SU-DHL-6 (cell line): ENCODE data around the gene CEACAM16.

Source experiments
- H2AFZ ChIP-seq: fragments of 200-600 bp; sonication (generic); 2 replicates; pipeline ENCODE4 v1.6.1; 2014; ENCODE audit warnings: low read depth, mild to moderate bottlenecking, moderate library complexity, mixed read lengths, antibody characterized with exemption, low read length; ENCODE audit not compliant: severe bottlenecking
- H3F3A ChIP-seq: fragments of 200-600 bp; shearing (Covaris generic); 2 replicates; pipeline ENCODE4 v1.6.0; 2016; ENCODE audit warnings: antibody characterized with exemption, mild to moderate bottlenecking; ENCODE audit not compliant: insufficient read depth
- H3K27ac ChIP-seq: fragments of 200-600 bp; sonication (generic); 2 replicates; pipeline ENCODE4 v1.5.1; 2016; ENCODE audit warnings: low read depth, mild to moderate bottlenecking, low read length, moderate library complexity, mixed read lengths
- H3K27me3 ChIP-seq: fragments of 200-600 bp; sonication (generic), shearing (Covaris generic); 2 replicates; pipeline ENCODE4 v1.6.0; 2014; ENCODE audit warnings: mild to moderate bottlenecking, low read length
- H3K36me3 ChIP-seq: fragments of 200-600 bp; sonication (generic); 2 replicates; pipeline ENCODE4 v1.6.1; 2014; ENCODE audit warnings: mild to moderate bottlenecking, low read length, mixed read lengths
- H3K4me2 ChIP-seq: fragments of 300-600, 200-600 bp; shearing (Covaris generic), sonication (generic); 2 replicates; pipeline ENCODE4 v1.6.0; 2014; ENCODE audit warnings: low read length, low read depth, mild to moderate bottlenecking; ENCODE audit not compliant: poor library complexity, severe bottlenecking
- H3K4me3 ChIP-seq: fragments of 200-600 bp; sonication (generic); 2 replicates; pipeline ENCODE4 v1.5.1; 2014; ENCODE audit warnings: antibody characterized with exemption, low read length, mild to moderate bottlenecking, mixed read lengths; ENCODE audit not compliant: insufficient read depth, poor library complexity, severe bottlenecking
- H3K79me2 ChIP-seq: fragments of 200-600 bp; sonication (generic); 2 replicates; pipeline ENCODE4 v1.6.1; 2014; ENCODE audit warnings: mild to moderate bottlenecking, low read length, moderate library complexity; ENCODE audit not compliant: insufficient read depth
- H3K9ac ChIP-seq: fragments of 200-600 bp; sonication (generic); 2 replicates; pipeline ENCODE4 v1.7.0; 2014; ENCODE audit warnings: mild to moderate bottlenecking, low read length
- H3K9me2 ChIP-seq: fragments of 200-600 bp; sonication (generic); replicated peaks from 2 replicates; pipeline ENCODE4 v1.6.1; 2014; ENCODE audit warnings: low read length; ENCODE audit not compliant: insufficient read depth
- H3K9me3 ChIP-seq: fragments of 200-600 bp; sonication (generic); 2 replicates; pipeline ENCODE4 v1.6.1; 2014; ENCODE audit warnings: low read length, mixed read lengths; ENCODE audit not compliant: insufficient read depth
- H4K20me1 ChIP-seq: fragments of 200-600 bp; sonication (generic); 2 replicates; pipeline ENCODE4 v1.6.1; 2014; ENCODE audit warnings: low read depth, mild to moderate bottlenecking, antibody characterized with exemption, low read length, moderate library complexity, mixed read lengths
- CTCF ChIP-seq: fragments of 200-600 bp; sonication (generic); IDR thresholded peaks from one replicate; pipeline ENCODE4 v1.5.1; 2017; ENCODE audit warnings: antibody characterized with exemption, mild to moderate bottlenecking, low read length, moderate library complexity; ENCODE audit not compliant: insufficient read depth, poor library complexity, severe bottlenecking
- EZH2phosphoT487 ChIP-seq: fragments of 200-600 bp; sonication (generic), shearing (Covaris generic); conservative IDR thresholded peaks from 2 replicates; pipeline ENCODE4 v1.6.1; 2018; ENCODE audit warnings: mild to moderate bottlenecking, antibody characterized with exemption, low read length, moderate library complexity, mixed read lengths

The CEACAM16 gene

GRCh38 chr19:44749292-44749691 is 50.3 kb downstream of the CEACAM16 start:
- H3K9me2 ChIP-seq, result no peaks in the 10 kb centered on the region
- H3K4me3 ChIP-seq, result peak overlapping the region; percentile 97
- no peaks in the 10 kb centered on the region for H3K27me3 ChIP-seq
- H3K9ac ChIP-seq, result peak overlapping the region; percentile 97
- no peak overlapping the region for H2AFZ ChIP-seq
- H3K9me3 ChIP-seq, result no peaks in the 10 kb centered on the region
- no peaks in the 10 kb centered on the region for H3K36me3 ChIP-seq
- peak overlapping the region; percentile 85 for H3K4me2 ChIP-seq
- peaks cover 47% of the 10 kb centered on the region for H3F3A ChIP-seq
- H4K20me1 ChIP-seq, result no peaks in the 10 kb centered on the region
- TF ChIP-seq CTCF (no peak), EZH2phosphoT487 (no peak)
- H3K79me2 ChIP-seq, result peaks cover 32% of the 10 kb centered on the region
- peak overlapping the region; percentile 99 for H3K27ac ChIP-seq

- no peaks in the 10 kb centered on the region for H3K9me3 ChIP-seq
- peaks cover 49% of the 10 kb centered on the region for H3F3A ChIP-seq
- H3K4me2 ChIP-seq, result peak overlapping the region; percentile 85
- H3K9ac ChIP-seq, result peak overlapping the region; percentile 97
- H3K27me3 ChIP-seq, result no peaks in the 10 kb centered on the region
- no peak for TF ChIP-seq CTCF
- TF ChIP-seq EZH2phosphoT487, result no peak
- H3K79me2 ChIP-seq, result peaks cover 38% of the 10 kb centered on the region
- H3K9me2 ChIP-seq, result no peaks in the 10 kb centered on the region
- peak overlapping the region; percentile 99 for H3K27ac ChIP-seq
- H3K4me3 ChIP-seq, result peak overlapping the region; percentile 97
- H3K36me3 ChIP-seq, result no peaks in the 10 kb centered on the region
- no peak overlapping the region for H2AFZ ChIP-seq
- no peaks in the 10 kb centered on the region; the same call in 1 of the 2 replicates for H4K20me1 ChIP-seq
Observed at GRCh38 chr19:44749994-44750393, 51.0 kb downstream of the CEACAM16 start.

GRCh38 chr19:44752123-44752815 is 53.3 kb downstream of the CEACAM16 start:
- peak overlapping the region; percentile 85 for H3K4me2 ChIP-seq
- no peaks in the 10 kb centered on the region for H3K27me3 ChIP-seq

More at GRCh38 chr19:44752123-44752815, 53.3 kb downstream of the CEACAM16 start:
- Histone ChIP-seq H3F3A (peaks cover 49% of the 10 kb centered on the region), H3K36me3 (no peaks in the 10 kb centered on the region), H3K4me3 (peak overlapping the region; percentile 97), H3K27ac (peak overlapping the region; percentile 99), H4K20me1 (peaks cover 4% of the 10 kb centered on the region), H2AFZ (no peak overlapping the region), H3K9me3 (no peaks in the 10 kb centered on the region), H3K9ac (peak overlapping the region; percentile 97), H3K79me2 (peaks cover 48% of the 10 kb centered on the region), H3K9me2 (no peaks in the 10 kb centered on the region)
- TF ChIP-seq CTCF, result no peak
- TF ChIP-seq EZH2phosphoT487, result no peak
